HG03066 (cell line): Measurements from ENCODE around the gene STAMBP.
A peak's percentile ranks its signal among the peaks of the same experiment; 100 is the strongest.
"Not testable (repeated sequence)": the region's sequence is repeated elsewhere in the genome, so short reads cannot be mapped to it uniquely, and the experiment has no call there.

Experiments used
- ATAC-seq: cut with Tn5 transposase; IDR thresholded peaks from one replicate; pipeline ENCODE4 v1.9.1; 2021; ENCODE audit warnings: low read depth; ENCODE audit not compliant: unreplicated experiment

STAMBP gene

GRCh38 chr2:73885406-73885805, 56.6 kb downstream of the STAMBP start:
- no peak for ATAC-seq

- no peak for ATAC-seq
Observed at GRCh38 chr2:73886357-73886756, 57.6 kb downstream of the STAMBP start.

GRCh38 chr2:73887596-73888353, 59.0 kb downstream of the STAMBP start:
- ATAC-seq, result not testable (repeated sequence)

GRCh38 chr2:73888388-73888787, 59.6 kb downstream of the STAMBP start:
- ATAC-seq, result no peak

- ATAC-seq, result no peak
Observed at GRCh38 chr2:73889206-73889605, 60.4 kb downstream of the STAMBP start.

- no peak for ATAC-seq
Observed at GRCh38 chr2:73890301-73891092, 61.7 kb downstream of the STAMBP start.

GRCh38 chr2:73891276-73891901, 62.6 kb downstream of the STAMBP start:
- ATAC-seq, result no peak

- ATAC-seq, result no peak
Observed at GRCh38 chr2:73892631-73893329, 64.0 kb downstream of the STAMBP start, which contains the start of gene ACTG2. TSS of gene ACTG2 (plus strand) at chr2:73893008. CDS start at chr2:73901312, 8,304 bp downstream.

- no peak for ATAC-seq
Observed at GRCh38 chr2:73893764-73894474, 65.2 kb downstream of the STAMBP start.

GRCh38 chr2:73894475-73894850, 65.7 kb downstream of the STAMBP start:
- no peak for ATAC-seq

GRCh38 chr2:73894877-73895276, 66.1 kb downstream of the STAMBP start:
- no peak for ATAC-seq

GRCh38 chr2:73895473-73895872, 66.7 kb downstream of the STAMBP start:
- ATAC-seq, result no peak

GRCh38 chr2:73896362-73897239, 67.8 kb downstream of the STAMBP start:
- ATAC-seq, result peak; percentile 63

GRCh38 chr2:73897240-73897583, 68.5 kb downstream of the STAMBP start:
- ATAC-seq, result no peak

GRCh38 chr2:73897934-73898333, 69.2 kb downstream of the STAMBP start:
- ATAC-seq, result no peak

GRCh38 chr2:73899801-73900336, 71.1 kb downstream of the STAMBP start:
- no peak for ATAC-seq

- no peak for ATAC-seq
Observed at GRCh38 chr2:73901143-73901542, 72.4 kb downstream of the STAMBP start.

GRCh38 chr2:73902284-73902683, 73.5 kb downstream of the STAMBP start:
- no peak for ATAC-seq

- ATAC-seq, result no peak
Observed at GRCh38 chr2:73903313-73903712, 74.6 kb downstream of the STAMBP start.
